Breast epithelium (tissue), 3 donors: ENCODE measurements around the gene GNMT.

Source experiments
- POLR2A ChIP-seq: fragments of 450-650 bp; IDR thresholded peaks from one replicate; pipeline ENCODE4 v1.6.1; 2016; ENCODE audit warnings: antibody characterized with exemption, mild to moderate bottlenecking, moderate library complexity
- TF ChIP-seq, protein P1 (sequence below), 3 donors: fragments of 450-650 bp; IDR thresholded peaks; one replicate each; pipeline ENCODE4 v1.5.1; 2016 to 2017; ENCODE audit warnings: antibody characterized with exemption in 3 of 3, mild to moderate bottlenecking in 3 of 3, moderate library complexity in 3 of 3

DNA sequence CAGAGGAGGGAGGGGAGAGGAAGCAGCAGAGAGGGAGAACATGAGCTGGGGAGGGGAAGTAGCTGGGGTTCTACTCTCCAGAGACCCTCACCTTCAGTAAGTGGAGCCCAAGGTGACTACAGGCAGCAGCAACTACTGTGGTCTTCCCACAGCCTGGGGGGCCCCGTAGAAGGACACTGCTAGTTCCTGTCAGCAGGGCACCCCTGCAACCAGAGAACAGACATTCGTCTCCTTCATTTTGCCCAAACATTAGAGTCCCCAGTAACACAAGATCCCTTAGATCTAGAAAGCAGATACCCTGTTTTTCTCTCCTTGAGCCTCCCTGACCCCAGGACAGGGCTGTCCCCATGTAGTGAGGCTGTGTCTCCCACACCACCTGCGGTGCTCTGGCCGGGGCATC is 8.2 kb downstream of the GNMT start:
- TF ChIP-seq, protein P1, sequence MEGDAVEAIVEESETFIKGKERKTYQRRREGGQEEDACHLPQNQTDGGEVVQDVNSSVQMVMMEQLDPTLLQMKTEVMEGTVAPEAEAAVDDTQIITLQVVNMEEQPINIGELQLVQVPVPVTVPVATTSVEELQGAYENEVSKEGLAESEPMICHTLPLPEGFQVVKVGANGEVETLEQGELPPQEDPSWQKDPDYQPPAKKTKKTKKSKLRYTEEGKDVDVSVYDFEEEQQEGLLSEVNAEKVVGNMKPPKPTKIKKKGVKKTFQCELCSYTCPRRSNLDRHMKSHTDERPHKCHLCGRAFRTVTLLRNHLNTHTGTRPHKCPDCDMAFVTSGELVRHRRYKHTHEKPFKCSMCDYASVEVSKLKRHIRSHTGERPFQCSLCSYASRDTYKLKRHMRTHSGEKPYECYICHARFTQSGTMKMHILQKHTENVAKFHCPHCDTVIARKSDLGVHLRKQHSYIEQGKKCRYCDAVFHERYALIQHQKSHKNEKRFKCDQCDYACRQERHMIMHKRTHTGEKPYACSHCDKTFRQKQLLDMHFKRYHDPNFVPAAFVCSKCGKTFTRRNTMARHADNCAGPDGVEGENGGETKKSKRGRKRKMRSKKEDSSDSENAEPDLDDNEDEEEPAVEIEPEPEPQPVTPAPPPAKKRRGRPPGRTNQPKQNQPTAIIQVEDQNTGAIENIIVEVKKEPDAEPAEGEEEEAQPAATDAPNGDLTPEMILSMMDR (IDR thresholded peaks at IDR 0.05) = no peak
- no peak for TF ChIP-seq POLR2A
